GM18499 (cell line): ENCODE measurements around the gene SOWAHB.

Experiments used
- ATAC-seq: cut with Tn5 transposase; IDR thresholded peaks from one replicate; pipeline ENCODE4 v1.9.1; 2021; ENCODE audit warnings: moderate number of reproducible peaks; ENCODE audit not compliant: insufficient read depth, unreplicated experiment

SOWAHB gene

GRCh38 chr4:76897536-76898384, at the start of gene SOWAHB:
TSS of gene SOWAHB (minus strand) at chr4:76898144. CDS start at chr4:76897849, 295 bp downstream.
- ATAC-seq: no peak

- no peak for ATAC-seq
These were observed 49.4 kb upstream of the SOWAHB start for GRCh38 chr4:76947369-76947768.

GRCh38 chr4:76943790-76944189, 45.8 kb upstream of the SOWAHB start:
- no peak for ATAC-seq

- no peak for ATAC-seq
These were observed 45.2 kb upstream of the SOWAHB start for GRCh38 chr4:76943129-76943620.

- no peak for ATAC-seq
These were observed 41.2 kb upstream of the SOWAHB start for GRCh38 chr4:76939184-76939583.

- ATAC-seq: no peak
These were observed 33.8 kb upstream of the SOWAHB start for GRCh38 chr4:76931576-76932276.

GRCh38 chr4:76931087-76931486, 33.1 kb upstream of the SOWAHB start:
- no peak for ATAC-seq

- no peak for ATAC-seq
These were observed 32.7 kb upstream of the SOWAHB start for GRCh38 chr4:76930685-76931084.

- ATAC-seq: no peak
These were observed 28.9 kb upstream of the SOWAHB start for GRCh38 chr4:76926841-76927240.

GRCh38 chr4:76923619-76924357, 25.8 kb upstream of the SOWAHB start:
- no peak for ATAC-seq

GRCh38 chr4:76920715-76921114, 22.8 kb upstream of the SOWAHB start:
- no peak for ATAC-seq

- ATAC-seq: no peak
These were observed 11.8 kb upstream of the SOWAHB start for GRCh38 chr4:76909711-76910110.

GRCh38 chr4:76905521-76905920, 7.6 kb upstream of the SOWAHB start:
- ATAC-seq: no peak

GRCh38 chr4:76904646-76905190, 6.8 kb upstream of the SOWAHB start:
- no peak for ATAC-seq

- no peak for ATAC-seq
These were observed 4.4 kb upstream of the SOWAHB start for GRCh38 chr4:76902233-76902890.

GRCh38 chr4:76898949-76899645, 1.2 kb upstream of the SOWAHB start:
- ATAC-seq: no peak

GRCh38 chr4:76898385-76898692, 395 bp upstream of the SOWAHB start:
- ATAC-seq: no peak

GRCh38 chr4:76896614-76897535, 1.1 kb downstream of the SOWAHB start:
- no peak for ATAC-seq

- ATAC-seq: no peak
These were observed 1.9 kb downstream of the SOWAHB start for GRCh38 chr4:76896048-76896447.
